Measurements from ENCODE around the gene SCD5.

SCD5 gene

DNA sequence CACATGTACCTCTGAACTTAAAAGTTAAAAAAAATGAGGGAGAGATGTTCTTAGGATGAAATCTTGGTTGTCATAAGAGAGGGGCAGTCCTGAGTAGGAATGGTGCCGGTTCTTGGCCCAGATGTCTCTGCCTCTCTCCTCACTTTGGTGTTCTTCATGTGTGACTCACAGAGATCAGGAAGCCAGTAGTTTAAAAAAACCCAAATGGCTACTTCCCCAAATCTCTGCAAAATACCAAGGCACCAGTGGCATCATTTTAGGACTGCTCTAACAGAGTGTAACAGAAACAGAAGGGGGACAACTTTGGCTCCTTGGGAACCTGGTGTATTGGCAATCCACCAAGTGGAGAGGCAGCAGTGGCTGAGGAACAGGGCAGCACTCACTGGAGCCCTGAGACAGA lies 116.8 kb downstream of the SCD5 start:
- no peak for FAIRE-seq

- no peak for FAIRE-seq
These were observed 117.8 kb downstream of the SCD5 start for GRCh38 chr4:82680834-82681233.

DNA sequence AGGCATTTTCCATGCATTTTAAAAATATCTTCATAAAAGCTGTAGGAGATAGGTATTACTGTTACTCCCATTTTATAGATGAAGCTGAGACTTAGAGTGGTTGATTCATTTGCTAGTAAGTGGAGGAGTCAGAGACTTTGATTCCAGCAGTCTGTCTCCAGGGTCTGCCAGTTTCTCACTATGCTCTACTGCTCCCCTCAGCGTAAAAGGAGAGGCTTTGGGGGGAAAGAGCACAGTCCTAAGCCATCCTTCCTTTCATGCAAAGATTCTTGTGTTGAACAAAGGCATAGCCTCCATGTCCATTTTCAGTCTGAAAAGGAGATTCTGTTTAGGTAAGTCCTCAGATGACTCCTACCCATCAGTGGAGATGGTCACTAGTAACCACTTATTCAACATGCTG lies 119.1 kb downstream of the SCD5 start:
- FAIRE-seq = no peak

DNA sequence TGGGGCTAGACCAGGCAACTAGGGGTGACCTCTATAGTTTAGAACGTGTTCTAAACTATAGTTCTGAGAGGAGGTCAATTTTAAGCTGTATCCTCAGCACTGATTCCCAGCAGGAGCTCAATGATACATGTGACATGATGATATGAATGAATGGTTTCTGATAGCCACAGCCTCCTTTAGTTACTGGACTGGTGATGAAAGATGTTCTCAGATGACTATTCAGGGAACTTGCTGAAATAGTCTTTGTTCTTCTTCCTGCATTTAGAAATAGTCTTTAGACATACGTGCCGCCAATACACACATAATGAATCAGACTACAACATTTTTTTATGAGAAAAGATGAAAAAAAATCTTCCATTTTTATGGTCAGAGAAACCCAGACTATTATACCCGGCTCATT lies 120.5 kb downstream of the SCD5 start:
- FAIRE-seq = no peak

DNA sequence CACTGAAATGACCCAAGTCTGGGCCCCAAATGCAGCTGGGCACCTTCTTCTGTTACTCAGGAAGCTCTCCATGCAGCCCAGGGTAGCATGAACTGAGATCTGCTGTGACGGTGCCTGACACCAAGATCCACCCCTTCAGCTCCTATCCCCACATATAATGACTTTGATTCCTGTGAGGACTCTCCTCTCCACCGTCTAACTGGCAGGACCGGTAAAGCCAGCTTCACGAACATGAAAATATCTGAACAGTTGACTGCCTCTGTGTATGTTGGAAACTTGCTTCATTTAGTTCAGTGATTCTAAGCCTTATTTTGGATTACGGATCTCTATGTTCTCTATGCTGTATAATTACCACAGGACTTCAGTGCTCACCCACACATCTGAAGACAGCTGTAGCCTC lies 121.3 kb downstream of the SCD5 start:
- no peak for FAIRE-seq

GRCh38 chr4:82667761-82668480 lies 130.7 kb downstream of the SCD5 start:
- no peak for FAIRE-seq

- no peak for FAIRE-seq
These were observed 131.5 kb downstream of the SCD5 start for GRCh38 chr4:82666970-82667665.

DNA sequence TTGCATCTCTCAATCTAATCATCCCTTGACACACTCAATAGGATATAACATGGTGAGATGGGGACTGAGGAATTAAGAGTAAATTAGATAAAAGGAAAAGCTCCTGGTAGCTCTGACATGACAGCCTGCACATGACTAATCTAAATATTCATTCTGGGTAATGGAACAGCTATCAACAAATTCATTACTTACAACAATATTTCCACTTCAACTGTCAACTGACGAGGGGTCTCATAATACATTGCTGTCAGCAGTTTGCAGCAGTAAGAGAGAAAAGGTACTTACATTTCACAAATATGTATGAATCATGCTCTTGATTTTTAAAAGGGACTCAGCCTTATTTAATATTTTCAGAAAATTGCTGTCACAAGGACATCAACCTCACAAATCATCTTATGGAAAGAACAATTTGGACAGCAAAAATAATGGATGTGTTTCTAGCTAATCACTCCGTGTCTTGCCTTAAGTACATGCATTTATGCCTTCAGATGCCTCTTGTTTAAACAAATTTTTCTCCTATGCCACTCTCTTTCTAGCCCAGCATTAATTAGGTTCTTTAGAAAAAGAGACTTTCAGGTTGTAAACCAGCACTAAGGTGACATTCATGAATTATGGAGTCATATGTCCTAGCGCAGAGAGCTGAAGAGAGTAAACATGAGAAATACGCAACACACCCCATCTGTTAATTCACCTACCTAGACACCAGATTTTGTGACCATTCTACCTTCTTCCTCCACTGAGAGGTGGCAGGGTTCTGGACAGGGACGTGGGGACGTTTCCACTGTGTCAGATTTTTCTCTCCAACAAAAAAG lies 137.2 kb downstream of the SCD5 start:
- peak; percentile 100 for FAIRE-seq

DNA sequence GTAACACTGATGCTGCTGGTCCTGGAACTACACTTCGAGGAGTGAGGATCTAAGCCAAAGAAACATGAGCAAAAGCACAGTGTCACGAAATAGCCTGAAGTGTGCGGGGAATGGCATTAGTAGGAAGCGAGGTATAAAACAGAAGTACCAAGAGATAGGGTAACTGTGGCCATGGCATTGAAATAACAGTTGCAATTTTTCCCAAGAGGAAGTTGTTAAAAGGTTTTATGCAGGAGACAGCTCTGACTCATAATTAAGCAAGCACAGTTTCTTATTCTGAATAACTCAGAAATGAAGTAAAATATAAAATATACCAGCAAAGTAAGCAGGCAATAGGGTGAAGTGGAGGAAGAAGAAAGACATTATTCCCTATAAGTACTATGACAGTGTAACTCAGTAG lies 146.5 kb downstream of the SCD5 start:
- no peak for FAIRE-seq

GRCh38 chr4:82650868-82651267 lies 147.7 kb downstream of the SCD5 start:
- FAIRE-seq = no peak

DNA sequence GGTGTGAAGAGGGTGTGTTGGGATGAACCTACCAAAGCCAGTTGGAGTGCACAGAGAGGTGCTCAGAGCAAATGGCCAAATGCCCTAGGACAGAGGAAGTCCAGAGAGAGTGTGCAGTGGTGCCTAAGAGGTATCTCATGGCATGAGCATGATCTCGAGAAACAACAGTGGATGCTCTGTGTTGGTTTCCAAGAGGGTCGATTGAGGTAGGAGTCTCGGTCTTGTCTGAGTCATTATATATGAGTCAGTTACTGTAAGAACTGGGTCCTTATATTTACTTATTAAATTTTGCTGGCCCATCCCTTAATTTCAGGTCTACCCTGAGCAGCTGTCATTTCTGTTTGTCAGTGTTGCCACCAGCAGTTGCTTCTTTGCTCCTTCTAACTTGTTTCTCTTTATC lies 150.2 kb downstream of the SCD5 start:
- no peak for FAIRE-seq

DNA sequence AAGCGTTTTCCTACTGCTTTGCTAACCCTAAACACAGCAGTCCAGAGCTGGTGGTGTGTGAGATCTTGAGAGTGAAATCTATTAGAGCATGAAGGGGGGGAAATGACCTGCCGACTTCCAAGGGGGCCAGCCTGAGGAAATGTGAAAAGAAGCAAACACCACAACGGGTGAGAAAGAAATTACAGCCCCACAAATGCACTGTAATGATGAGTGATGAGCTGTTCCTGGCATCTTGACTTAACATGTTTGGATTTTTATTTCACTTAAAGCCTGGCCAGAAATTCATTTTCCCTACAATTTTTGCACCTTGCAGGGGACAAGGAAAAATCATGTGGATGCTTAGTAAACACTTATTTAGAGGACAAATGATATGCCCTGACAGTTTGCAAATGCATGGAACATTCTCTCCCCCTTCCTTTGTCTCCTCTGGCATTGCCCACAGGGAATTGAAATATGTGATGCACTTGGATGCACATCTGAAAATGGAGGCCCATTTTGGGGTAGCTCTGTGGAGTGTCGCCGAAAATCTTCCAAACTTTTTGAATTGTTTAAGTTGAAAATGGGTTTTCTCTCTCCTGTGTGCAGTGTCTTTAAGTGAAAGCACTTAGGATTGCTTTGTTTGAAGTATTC lies 152.5 kb downstream of the SCD5 start:
- no peak for FAIRE-seq

- no peak for FAIRE-seq
These were observed 153.9 kb downstream of the SCD5 start for GRCh38 chr4:82644734-82645126.

DNA sequence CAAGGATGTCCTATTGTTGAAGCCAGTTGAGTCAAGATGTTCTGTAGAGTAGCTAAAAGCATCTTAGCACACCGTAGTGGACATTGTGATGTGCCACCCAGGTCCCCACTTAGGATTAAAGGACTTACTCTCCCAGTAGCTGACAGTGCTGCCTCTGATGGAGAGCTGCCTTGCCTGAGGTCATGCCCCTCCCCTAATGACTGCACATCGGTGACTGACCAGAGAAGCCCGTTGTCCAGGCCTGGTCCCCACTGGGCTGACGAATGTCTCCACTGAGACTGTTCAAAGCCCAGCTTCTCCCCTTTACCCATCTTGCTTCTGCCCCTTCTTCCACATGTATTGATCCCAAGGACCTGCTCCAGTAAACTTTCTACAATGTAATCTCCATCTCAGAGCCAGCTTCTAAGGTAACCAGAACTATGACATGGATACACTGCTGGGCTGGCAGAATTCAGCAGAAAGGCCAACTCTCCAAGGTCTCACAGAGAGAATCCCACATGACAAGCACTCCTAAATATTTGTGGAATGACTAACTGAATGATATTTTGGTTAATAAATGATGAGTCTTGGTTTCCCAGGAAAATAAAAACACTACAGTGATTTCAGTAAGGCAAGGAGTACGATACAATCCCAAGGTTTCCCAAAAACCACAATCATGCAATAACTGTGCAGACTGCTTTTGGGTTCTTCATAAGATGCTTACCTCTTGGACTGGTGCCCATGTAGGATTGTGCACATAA lies 154.4 kb downstream of the SCD5 start:
- no peak for FAIRE-seq

- no peak for FAIRE-seq
These were observed 156.3 kb downstream of the SCD5 start for GRCh38 chr4:82642331-82642730.

DNA sequence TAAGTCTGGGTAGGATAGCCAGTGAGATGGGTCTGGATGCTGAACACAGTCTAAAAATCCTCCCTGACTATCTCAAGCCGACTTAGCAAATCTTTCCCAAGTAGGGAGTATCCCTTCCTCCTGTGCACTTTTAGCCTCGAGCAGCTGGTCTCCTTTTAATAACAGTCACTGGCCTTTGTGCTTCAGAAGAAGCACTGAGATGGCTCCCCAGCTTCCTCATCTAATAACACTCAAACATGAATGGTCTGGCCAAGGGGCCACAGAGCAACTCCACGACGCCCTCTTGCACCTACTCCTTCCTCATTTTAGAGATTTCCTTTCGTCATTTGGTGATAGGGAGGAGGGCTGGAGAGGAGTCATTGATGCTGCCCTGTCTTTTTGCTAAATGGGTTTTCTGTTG lies 158.1 kb downstream of the SCD5 start:
- FAIRE-seq = no peak

- FAIRE-seq = no peak
These were observed 158.6 kb downstream of the SCD5 start for GRCh38 chr4:82639971-82640370.

DNA sequence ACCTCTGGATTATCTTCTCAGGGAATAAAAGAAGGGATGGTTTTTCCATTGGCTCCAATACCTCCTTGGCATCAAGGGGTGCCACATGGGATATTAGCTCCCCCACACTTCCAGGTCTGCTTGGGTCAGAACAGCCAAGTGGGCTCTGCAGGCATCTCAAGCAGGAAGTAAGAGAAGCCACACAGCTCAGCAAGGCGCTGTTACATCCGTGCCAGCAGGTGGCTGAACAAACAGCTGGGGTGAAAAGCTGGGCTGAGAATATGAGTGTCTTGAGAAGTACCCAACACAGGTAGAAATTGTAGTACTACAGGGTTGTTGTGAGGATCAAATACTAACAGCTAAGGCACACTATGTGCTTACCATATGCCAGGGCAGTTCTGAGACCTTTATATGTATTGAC lies 160.1 kb downstream of the SCD5 start:
- FAIRE-seq = no peak

- no peak for FAIRE-seq
These were observed 168.5 kb downstream of the SCD5 start for GRCh38 chr4:82630079-82630478.

GRCh38 chr4:82629238-82630000 lies 169.2 kb downstream of the SCD5 start:
- FAIRE-seq = no peak

DNA sequence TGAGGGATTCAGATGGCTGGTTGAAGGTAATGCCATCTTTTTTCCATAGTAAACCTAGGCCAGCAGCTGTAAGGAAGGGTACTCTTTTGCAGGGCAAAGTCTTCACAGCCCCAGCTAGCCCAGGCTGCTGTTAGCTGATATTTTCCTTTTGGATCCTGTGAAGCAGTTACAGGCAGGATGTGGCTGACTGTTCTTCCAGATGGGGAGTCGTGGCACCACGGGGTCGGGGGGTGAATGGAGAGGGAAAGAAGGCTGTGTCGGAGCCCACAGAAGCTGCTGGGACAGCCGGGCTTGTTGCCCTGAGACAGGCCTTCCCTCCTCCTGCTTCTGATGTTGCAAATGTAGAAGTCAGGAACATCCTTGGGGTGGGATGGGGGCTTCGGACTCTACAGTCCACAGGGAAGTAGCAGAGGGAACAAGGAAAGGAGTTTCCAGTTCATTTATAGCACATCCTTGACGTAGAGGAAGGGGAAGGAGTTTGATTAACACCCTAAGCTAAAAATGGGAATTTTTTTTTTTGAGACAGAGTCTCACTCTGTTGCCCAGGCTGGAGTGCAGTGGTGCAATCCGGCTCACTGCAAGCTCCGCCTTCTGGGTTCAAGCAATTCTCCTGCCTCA lies 172.2 kb downstream of the SCD5 start:
- FAIRE-seq = no peak
